Heart right ventricle (tissue), 16 donors: Measurements from ENCODE around the gene DNTT. TPM values are rescaled to one million over a fixed set of nuclear protein-coding genes. Genes with fewer than 3 reads are reported as not detected.

Experiments used
- ATAC-seq, 8 donors: fragments of 200-7000 bp; cut with Tn5 transposase; one replicate each; pipeline ENCODE4 v1.9.1; 2020; ENCODE audit warnings: mild to moderate bottlenecking in 8 of 8, moderate library complexity in 8 of 8, moderate number of reproducible peaks in 1 of 8
- DNase-seq, 2 donors: peaks; one replicate each; pipeline ENCODE4 v3.0.0-alpha.2; 2020
- H3K27ac ChIP-seq, 10 donors: fragments of 200-600 bp; sonication (generic) in 2 of 10; one replicate each; pipeline versions ENCODE4 v1.5.0 to v1.8.0; 2020 to 2022; ENCODE audit warnings: mild to moderate bottlenecking in 3 of 10
- H3K27me3 ChIP-seq, 7 donors: fragments of 200-600 bp; one replicate each; pipeline ENCODE4 v1.8.0; 2021 to 2022; ENCODE audit warnings: mild to moderate bottlenecking in 2 of 7
- H3K36me3 ChIP-seq, 9 donors: fragments of 200-600 bp; sonication (generic) in 1 of 9; one replicate each; pipeline versions ENCODE4 v1.5.0 to v1.8.0; 2020 to 2022; ENCODE audit warnings: mild to moderate bottlenecking in 2 of 9
- H3K4me1 ChIP-seq, 9 donors: fragments of 200-600 bp; sonication (generic) in 1 of 9; one replicate each; pipeline versions ENCODE4 v1.5.0 to v1.8.0; 2020 to 2022; ENCODE audit warnings: mild to moderate bottlenecking in 4 of 9
- H3K4me3 ChIP-seq, 10 donors: fragments of 200-600 bp; sonication (generic) in 2 of 10; one replicate each; pipeline versions ENCODE4 v1.5.0 to v1.8.0; 2020 to 2022; ENCODE audit warnings: mild to moderate bottlenecking in 7 of 10, moderate library complexity in 2 of 10
- H3K9me3 ChIP-seq, 11 donors: fragments of 200-600 bp in 10 of 11; sonication (generic) in 2 of 11; one replicate each; pipeline versions ENCODE4 v1.5.0 to v1.8.0; 2013 to 2022; ENCODE audit warnings: mild to moderate bottlenecking in 2 of 11, control low read depth in 1 of 11, moderate library complexity in 1 of 11
- CTCF ChIP-seq, 9 donors: fragments of 200-600 bp; sonication (generic) in 2 of 9; IDR thresholded peaks; one replicate each; pipeline versions ENCODE4 v1.5.0 to v1.8.0; 2021 to 2022; ENCODE audit warnings: antibody characterized with exemption in 9 of 9, mild to moderate bottlenecking in 5 of 9, moderate library complexity in 1 of 9
- WGBS, 2 donors: extraction: QIAGEN DNeasy Blood & Tissue Kit; methylation state at CpG; one replicate each; pipeline ENCODE4 v1.1.7; 2013; ENCODE audit warnings: inconsistent platforms in 1 of 2; 5-methylcytosine and 5-hydroxymethylcytosine counted together
- intact Hi-C, 10 donors: fragments of 100-400 bp; cut with DNase I; formaldehyde crosslinking; loops; one replicate each; pipeline versions ENCODE4 v1.11.1 to v1.14.2; 2022
- polyA plus RNA-seq, 2 donors: library from polyadenylated mRNA; stranded (reverse); fragments of 200-250 nt; gene quantifications; one replicate each; pipeline ENCODE4 v1.2.3, GENCODE V29; 2013
- total RNA-seq, 10 donors: library from RNA; stranded (reverse); fragmentation: NEBNext Ultra II Directional in 3 of 10; extraction: Animal tissue kit (Norgen Biotek cat#: 25700) in 3 of 10; gene quantifications; one replicate each; pipeline versions ENCODE4 v1.2.1 to v1.2.4, GENCODE V29; 2021 to 2023
- donor health status: Arrhythmogenic right ventricular cardiomyopathy.
- donor health status: ischemic (EF 13 %, LVEDD 7.1; RV severe dilation, severe dysfunction).
- donor health status: healthy with polysubstance abuse.
- donor health status: DM: no; HTN: yes; CAD: no.
- donor health status: DM: no; HTN: no; CAD: no.
- donor health status: ischemic (EF 25% LVEDD 6.9; RV normal size, moderate dysfunction).
- donor health status: ischemic (EF 25% LVEDD 5.7; RV mildly dilated, moderate dysfunction).
- donor health status: healthy.
- donor health status: DM: yes; HTN: yes; CAD: no.
- donor health status: Ischemic cardiomyopathy.
- donor health status: ischemic (EF 35%, LVEDD 5.7; RV mildly dilated, moderate dysfunction).
- donor health status: nonischemic (EF 11% LVEDD 7.7; RV severe dilation, severe dysfunction).
- donor health status: DM: yes; HTN: yes; CAD: no.
- donor health status: PGD.
- donor health status: ischemic (EF 29% LVEDD 5.4; RV normal size, mild dysfunction).
- donor health status: nonischemic (EF 23%, LVEDD 6.1; RV moderate dilation, normal function).

DNTT gene
- total and polyA plus RNA-seq, 12 donors: not detected

GRCh38 chr10:96374004-96374403 lies 69.8 kb downstream of the DNTT start:
- ATAC-seq (no peak), DNase-seq (no peak)
- WGBS, 2 donors: 65 to 69% methylated on average over 5 of the region's 5 CpGs
- no peak for TF ChIP-seq CTCF (IDR thresholded peaks at IDR 0.05)
- Histone ChIP-seq H3K9me3 (no peaks in the 10 kb centered on the region), H3K27me3 (no peaks in the 10 kb centered on the region), H3K4me3 (no peak overlapping the region), H3K4me1 (peaks cover 2 to 35% (median 14%) of the 10 kb centered on the region in 9 donors), H3K27ac (no peak overlapping the region), H3K36me3 (no peaks in the 10 kb centered on the region)
- intact Hi-C loops: loop anchor here in 6 of 10 donors (2.0 to 10.0 kb wide), 5 partner anchors 139 to 651 kb away; partner anchors contain the start of genes LCOR (in 3 of the 6) and TLL2 (in 1 of the 6)

DNA sequence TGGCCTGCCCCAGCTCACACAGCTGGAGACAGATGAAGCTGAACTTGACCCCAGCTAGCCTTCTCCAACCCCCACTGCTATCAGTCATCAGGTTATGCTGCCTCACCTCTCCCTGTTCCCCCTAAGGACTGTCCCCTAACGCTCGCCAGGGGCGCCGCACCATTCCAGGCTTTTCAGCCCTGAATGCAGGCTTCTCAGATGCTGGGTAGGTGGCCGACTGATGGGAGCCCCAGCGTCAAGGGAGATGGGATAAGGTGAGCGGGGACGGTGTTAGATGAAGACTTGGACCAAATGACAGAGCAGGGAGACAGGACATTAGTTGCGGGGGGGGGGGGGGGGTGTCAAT lies 70.4 kb downstream of the DNTT start:
- ATAC-seq (peak in 2 of 8 donors; percentile 3 to 11), DNase-seq (no peak)
- 24% methylated on average over 9 of the region's 9 CpGs for WGBS, 2 donors
- peaks cover 2 to 35% (median 14%) of the 10 kb centered on the region in 9 donors for H3K4me1 ChIP-seq
- H3K36me3 ChIP-seq: no peaks in the 10 kb centered on the region
- peak overlapping the region in 8 of 10 donors; percentile 32 to 58 (median 51) for H3K4me3 ChIP-seq
- TF ChIP-seq CTCF (IDR thresholded peaks at IDR 0.05): no peak
- intact Hi-C loops: loop anchor here in 6 of 10 donors (2.0 to 10.0 kb wide), 5 partner anchors 138 to 650 kb away; partner anchors contain the start of genes LCOR (in 3 of the 6) and TLL2 (in 1 of the 6)
- H3K27me3 ChIP-seq: no peaks in the 10 kb centered on the region
- no peak overlapping the region for H3K27ac ChIP-seq
- no peaks in the 10 kb centered on the region for H3K9me3 ChIP-seq

GRCh38 chr10:96374985-96375830 lies 71.0 kb downstream of the DNTT start:
- H3K4me3 ChIP-seq: peak overlapping the region in 9 of 10 donors; percentile 30 to 58 (median 50)
- 6 to 7% methylated on average over 36 of the region's 36 CpGs for WGBS, 2 donors
- peak; percentile 83 to 90 (median 86) for ATAC-seq
- no peaks in the 10 kb centered on the region for H3K9me3 ChIP-seq
- H3K4me1 ChIP-seq: peaks cover 2 to 38% (median 14%) of the 10 kb centered on the region in 9 donors
- intact Hi-C loops: loop anchor here in 8 of 10 donors (2.0 to 10.0 kb wide), 6 partner anchors 137 to 650 kb away; partner anchors contain the start of genes TLL2 (in 4 of the 8) and LCOR (in 3 of the 8)
- DNase-seq: peak; percentile 84 to 88
- no peaks in the 10 kb centered on the region for H3K27me3 ChIP-seq
- peak overlapping the region in 2 of 10 donors; percentile 15 to 30 for H3K27ac ChIP-seq
- peak; percentile 91 to 100 (median 98) for TF ChIP-seq CTCF (IDR thresholded peaks at IDR 0.05)
- H3K36me3 ChIP-seq: no peaks in the 10 kb centered on the region

DNA sequence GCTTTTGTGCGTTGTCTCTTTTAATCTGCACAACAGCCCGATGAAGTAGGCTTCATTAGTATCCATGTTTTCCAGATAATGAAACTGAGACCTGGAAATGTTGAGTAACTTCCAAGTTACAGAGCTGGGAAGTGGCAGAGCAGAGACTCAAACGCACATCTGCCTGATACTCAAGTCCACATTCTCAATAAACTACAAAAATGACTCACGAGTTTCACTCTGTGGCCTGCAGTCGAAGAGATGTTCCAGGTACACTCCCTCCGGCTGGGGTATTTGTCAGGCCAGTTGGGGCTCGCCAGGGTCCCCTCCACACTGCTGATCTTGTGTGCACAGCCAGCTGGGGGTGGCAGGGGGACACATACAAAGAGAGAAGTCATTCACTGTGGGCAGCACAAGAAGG lies 72.2 kb downstream of the DNTT start:
- no peak for DNase-seq
- Histone ChIP-seq H3K4me1 (peaks cover 2 to 38% (median 14%) of the 10 kb centered on the region in 9 donors), H3K36me3 (no peaks in the 10 kb centered on the region), H3K9me3 (no peaks in the 10 kb centered on the region), H3K4me3 (no peak overlapping the region), H3K27ac (no peak overlapping the region), H3K27me3 (no peaks in the 10 kb centered on the region)
- ATAC-seq: no peak
- TF ChIP-seq CTCF (IDR thresholded peaks at IDR 0.05): no peak
- intact Hi-C loops: loop anchor here in 7 of 10 donors (5.0 to 10.0 kb wide), 4 partner anchors 136 to 648 kb away; partner anchors contain the start of genes LCOR (in 3 of the 7) and TLL2 (in 3 of the 7)
- WGBS, 2 donors: 75 to 79% methylated on average over 7 of the region's 7 CpGs
